ENCODE data around the gene FUOM. TPM values are rescaled to one million over a fixed set of nuclear protein-coding genes. Genes with fewer than 3 reads are reported as not detected.

The FUOM gene
- total RNA-seq, 2 donors from 2014 or later, result 13.1 to 26.1 TPM

DNA sequence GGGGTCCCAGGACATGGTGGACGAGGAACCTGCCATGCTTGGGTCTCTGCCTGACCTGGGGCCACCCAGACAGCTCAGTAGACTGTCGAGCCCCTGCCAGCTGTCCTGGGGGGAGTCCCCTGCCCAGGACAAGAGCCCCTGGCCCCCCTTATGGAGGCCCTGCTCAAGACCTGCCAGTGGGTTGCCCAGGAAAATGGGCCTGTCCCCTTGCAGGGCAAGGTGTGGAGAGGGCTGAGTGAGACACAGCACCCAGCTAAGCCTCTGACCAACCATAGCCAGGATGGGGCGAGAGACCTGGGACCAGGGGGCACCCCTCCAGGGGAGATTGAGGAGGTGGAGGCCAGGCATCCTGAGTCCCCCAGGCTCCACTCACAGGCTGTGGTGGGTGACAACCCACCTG, 1.8 kb downstream of the FUOM start:
- Histone ChIP-seq H3K36me3 (no peaks in the 10 kb centered on the region), H3K27me3 (replicated peaks; ENCODE audit: insufficient read depth) (no peaks in the 10 kb centered on the region), H3K4me3 (no peak overlapping the region), H3K27ac (no peak overlapping the region), H3K4me1 (ENCODE audit: control insufficient read depth in 1 of 2, low read depth in 2 of 2) (peaks cover 3 to 21% of the 10 kb centered on the region in 2 donors), H3K9me3 (no peaks in the 10 kb centered on the region)
- DNase-seq (ENCODE audit: low spot score), result no peak
- TF ChIP-seq, protein P1, sequence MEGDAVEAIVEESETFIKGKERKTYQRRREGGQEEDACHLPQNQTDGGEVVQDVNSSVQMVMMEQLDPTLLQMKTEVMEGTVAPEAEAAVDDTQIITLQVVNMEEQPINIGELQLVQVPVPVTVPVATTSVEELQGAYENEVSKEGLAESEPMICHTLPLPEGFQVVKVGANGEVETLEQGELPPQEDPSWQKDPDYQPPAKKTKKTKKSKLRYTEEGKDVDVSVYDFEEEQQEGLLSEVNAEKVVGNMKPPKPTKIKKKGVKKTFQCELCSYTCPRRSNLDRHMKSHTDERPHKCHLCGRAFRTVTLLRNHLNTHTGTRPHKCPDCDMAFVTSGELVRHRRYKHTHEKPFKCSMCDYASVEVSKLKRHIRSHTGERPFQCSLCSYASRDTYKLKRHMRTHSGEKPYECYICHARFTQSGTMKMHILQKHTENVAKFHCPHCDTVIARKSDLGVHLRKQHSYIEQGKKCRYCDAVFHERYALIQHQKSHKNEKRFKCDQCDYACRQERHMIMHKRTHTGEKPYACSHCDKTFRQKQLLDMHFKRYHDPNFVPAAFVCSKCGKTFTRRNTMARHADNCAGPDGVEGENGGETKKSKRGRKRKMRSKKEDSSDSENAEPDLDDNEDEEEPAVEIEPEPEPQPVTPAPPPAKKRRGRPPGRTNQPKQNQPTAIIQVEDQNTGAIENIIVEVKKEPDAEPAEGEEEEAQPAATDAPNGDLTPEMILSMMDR (IDR thresholded peaks at IDR 0.05), result no peak
- no peak for ATAC-seq (ENCODE audit: insufficient number of reproducible peaks, low FRiP score, low read depth)

DNA sequence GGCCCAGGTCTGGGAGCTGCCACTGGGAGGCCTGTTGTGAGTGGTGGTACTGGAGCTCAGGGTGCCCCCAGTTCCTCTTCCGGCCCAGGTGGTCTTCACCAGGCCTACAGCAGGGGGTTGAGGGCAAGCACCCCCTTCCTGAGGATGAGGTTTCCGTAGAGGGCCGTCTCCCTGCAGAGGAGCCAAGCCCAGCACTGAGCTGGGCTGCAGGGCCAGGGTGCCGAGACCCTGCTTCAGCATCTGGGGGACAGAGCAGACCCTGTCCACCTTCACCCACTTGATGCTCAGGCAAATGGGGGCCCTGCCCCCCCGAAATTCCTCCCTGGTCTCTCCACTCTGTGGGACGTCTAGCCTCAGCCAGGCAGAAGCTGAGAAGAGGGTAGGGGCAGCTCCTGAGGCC, 2.6 kb downstream of the FUOM start:
- TF ChIP-seq, protein P1 (IDR thresholded peaks at IDR 0.05), result no peak
- no peaks in the 10 kb centered on the region for H3K9me3 ChIP-seq
- no peak for DNase-seq (ENCODE audit: low spot score)
- no peak overlapping the region for H3K27ac ChIP-seq
- no peak overlapping the region for H3K4me3 ChIP-seq
- no peak for ATAC-seq (ENCODE audit: insufficient number of reproducible peaks, low FRiP score, low read depth)
- H3K36me3 ChIP-seq, result no peaks in the 10 kb centered on the region
- H3K27me3 ChIP-seq (replicated peaks; ENCODE audit: insufficient read depth), result no peaks in the 10 kb centered on the region
- H3K4me1 ChIP-seq (ENCODE audit: control insufficient read depth in 1 of 2, low read depth in 2 of 2), result peaks cover 3 to 21% of the 10 kb centered on the region in 2 donors

DNA sequence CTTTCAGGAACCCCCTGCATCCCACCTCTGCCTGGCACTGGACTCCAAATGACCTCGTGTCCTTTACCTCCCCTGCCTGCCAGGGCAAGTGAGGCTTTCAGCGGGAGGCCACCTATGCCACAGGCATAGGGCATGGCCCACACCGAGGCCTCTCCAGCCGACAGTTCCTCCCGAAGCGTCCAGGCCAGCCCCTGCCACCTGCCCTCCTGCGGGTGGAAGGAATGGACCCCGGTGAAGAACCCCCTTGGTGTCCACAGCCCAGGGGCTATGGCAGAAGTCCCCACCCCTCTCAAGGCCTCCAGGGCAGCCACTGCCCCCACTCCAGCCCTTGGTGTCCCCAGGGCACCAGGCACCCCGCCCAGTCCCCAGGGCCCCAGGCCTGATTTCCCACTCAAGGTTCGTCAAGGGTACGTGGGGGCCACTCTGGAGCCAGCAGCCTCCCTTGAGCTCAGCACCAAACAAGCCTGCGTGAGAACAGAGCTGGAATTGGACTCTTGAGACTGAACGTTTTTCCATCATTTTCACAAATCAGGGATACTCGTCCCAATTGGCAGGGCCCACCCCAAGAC, 3.1 kb downstream of the FUOM start:
- no peaks in the 10 kb centered on the region for H3K9me3 ChIP-seq
- H3K4me1 ChIP-seq (ENCODE audit: control insufficient read depth in 1 of 2, low read depth in 2 of 2), result peaks cover 3 to 21% of the 10 kb centered on the region in 2 donors
- no peak for DNase-seq (ENCODE audit: low spot score)
- no peak overlapping the region for H3K27ac ChIP-seq
- TF ChIP-seq, protein P1 (IDR thresholded peaks at IDR 0.05), result no peak
- no peak for ATAC-seq (ENCODE audit: insufficient number of reproducible peaks, low FRiP score, low read depth)
- no peaks in the 10 kb centered on the region for H3K27me3 ChIP-seq (replicated peaks; ENCODE audit: insufficient read depth)
- no peaks in the 10 kb centered on the region for H3K36me3 ChIP-seq
- H3K4me3 ChIP-seq, result no peak overlapping the region

DNA sequence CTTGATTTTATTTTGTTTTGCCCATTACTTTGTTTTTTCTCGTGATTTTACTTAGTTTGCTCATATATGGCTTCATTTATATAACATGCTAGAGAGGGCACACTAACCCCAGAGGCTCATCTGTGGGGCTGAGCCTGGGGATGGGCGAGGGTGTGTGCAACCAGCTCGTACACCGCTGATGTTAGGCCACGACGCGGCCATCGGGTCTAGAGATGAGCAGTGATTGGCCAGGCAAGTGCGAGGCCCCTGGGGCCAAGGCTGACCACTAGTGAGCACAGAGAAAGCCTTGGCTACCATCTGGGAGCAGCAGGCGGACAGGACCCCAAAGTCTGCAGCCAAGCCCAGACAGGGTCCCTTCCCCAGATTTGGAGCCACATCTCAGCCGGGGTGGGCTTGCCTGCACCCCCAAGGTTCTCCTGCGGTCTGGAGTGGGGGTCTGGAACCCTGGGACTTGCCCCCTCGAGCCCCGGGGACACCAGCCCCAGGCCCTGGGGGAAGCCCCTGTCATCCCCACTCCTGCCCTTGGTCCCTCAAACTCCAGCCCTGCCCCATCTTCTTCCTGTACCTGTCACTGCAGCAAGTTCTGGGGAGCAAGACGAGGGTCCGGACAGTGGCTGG, 3.7 kb downstream of the FUOM start:
- Histone ChIP-seq H3K27me3 (replicated peaks; ENCODE audit: insufficient read depth) (no peaks in the 10 kb centered on the region), H3K36me3 (no peaks in the 10 kb centered on the region), H3K4me3 (no peak overlapping the region), H3K4me1 (ENCODE audit: control insufficient read depth in 1 of 2, low read depth in 2 of 2) (peaks cover 3 to 21% of the 10 kb centered on the region in 2 donors), H3K27ac (no peak overlapping the region), H3K9me3 (no peaks in the 10 kb centered on the region)
- ATAC-seq (ENCODE audit: insufficient number of reproducible peaks, low FRiP score, low read depth), result no peak
- no peak for DNase-seq (ENCODE audit: low spot score)
- TF ChIP-seq, protein P1 (IDR thresholded peaks at IDR 0.05), result no peak

DNA sequence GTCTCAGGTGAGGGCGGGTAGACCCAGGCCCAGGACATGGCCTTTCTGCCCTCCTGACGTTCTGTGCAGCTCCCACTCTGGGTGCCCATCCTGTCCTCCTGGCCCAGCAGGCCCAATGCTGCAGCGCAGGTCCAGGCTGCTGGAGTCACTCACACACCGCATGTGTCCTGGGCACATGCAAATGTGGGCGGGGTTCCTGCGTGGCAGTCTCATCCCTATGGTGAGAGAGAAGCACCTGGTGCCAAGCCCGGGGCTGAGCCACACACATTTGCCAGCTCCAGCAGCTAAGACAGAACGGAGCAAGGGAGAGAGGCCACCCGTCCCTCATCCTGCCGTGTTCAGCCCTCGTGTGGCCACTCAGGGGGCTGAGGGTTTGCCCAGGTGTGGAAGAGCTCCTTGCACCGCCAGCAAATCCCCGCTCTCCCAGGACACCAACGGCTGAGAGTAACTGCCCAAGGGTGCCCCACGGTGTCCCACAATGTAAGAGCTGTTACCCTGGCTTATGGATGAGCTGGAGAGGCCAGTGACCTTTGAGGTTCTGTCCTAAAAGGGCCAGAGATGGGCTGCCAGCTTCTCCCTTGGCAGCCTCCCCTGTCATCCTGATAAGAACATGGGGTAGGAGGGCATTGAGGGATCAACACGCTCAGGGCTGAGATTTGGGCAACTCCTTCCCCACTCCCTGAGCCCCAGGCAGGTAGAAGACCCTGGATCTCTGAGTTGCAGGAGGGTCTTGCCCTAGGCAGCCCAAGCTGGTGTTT, 4.4 kb downstream of the FUOM start:
- no peak overlapping the region for H3K4me3 ChIP-seq
- peaks cover 3 to 21% of the 10 kb centered on the region in 2 donors for H3K4me1 ChIP-seq (ENCODE audit: control insufficient read depth in 1 of 2, low read depth in 2 of 2)
- DNase-seq (ENCODE audit: low spot score), result no peak
- H3K27ac ChIP-seq, result no peak overlapping the region
- H3K9me3 ChIP-seq, result no peaks in the 10 kb centered on the region
- ATAC-seq (ENCODE audit: insufficient number of reproducible peaks, low FRiP score, low read depth), result no peak
- TF ChIP-seq, protein P1 (IDR thresholded peaks at IDR 0.05), result no peak
- no peaks in the 10 kb centered on the region for H3K36me3 ChIP-seq
- no peaks in the 10 kb centered on the region for H3K27me3 ChIP-seq (replicated peaks; ENCODE audit: insufficient read depth)

Measured in thoracic aorta (tissue), 2 donors.